Suppressor macrophage treated with lipopolysaccharide for 4 hours (primary cell): ENCODE results near the gene TMEM147.
A peak's percentile ranks its signal among the peaks of the same experiment; 100 is the strongest.

ENCODE experiments used
- DNase-seq: peaks from one replicate; pipeline ENCODE4 v3.0.0-alpha.2; 2020

TMEM147 gene

GRCh38 chr19:35549174-35549788, 3.9 kb downstream of the TMEM147 start:
- peak; percentile 85 for DNase-seq

- no peak for DNase-seq
These were observed 4.6 kb downstream of the TMEM147 start for GRCh38 chr19:35549879-35550523.

- no peak for DNase-seq
These were observed 5.8 kb downstream of the TMEM147 start for GRCh38 chr19:35551091-35551810.

GRCh38 chr19:35552534-35553384, 7.3 kb downstream of the TMEM147 start:
- DNase-seq, result no peak

DNA sequence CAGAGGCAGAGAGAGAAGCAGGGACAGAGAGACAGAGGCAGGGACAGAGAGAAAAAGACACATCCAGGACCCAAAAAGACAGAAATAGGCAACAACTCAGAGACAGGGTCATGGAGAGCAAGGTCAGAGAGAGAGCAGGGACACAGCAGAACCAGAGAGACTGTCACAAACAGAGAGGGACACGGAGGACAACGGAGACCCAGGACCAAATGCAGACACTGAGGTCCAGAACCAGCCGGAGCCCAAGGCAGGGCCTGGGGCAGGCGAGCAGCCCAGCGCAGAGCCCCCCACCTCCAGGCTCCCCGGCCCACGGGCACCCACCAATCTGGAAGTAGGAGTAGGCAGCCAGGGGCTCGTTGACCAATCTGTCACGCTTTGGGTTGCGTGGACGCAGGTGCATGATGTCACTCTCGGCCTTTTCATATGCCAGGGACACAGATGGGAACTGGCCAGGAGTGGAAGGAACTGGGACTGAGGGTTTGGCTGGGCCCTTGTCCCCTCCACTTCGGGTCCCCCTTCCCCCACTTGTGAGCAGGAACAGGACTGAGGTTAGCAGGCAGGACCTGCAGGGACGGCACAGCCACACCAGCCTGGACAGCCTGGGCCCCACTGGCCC, 8.1 kb downstream of the TMEM147 start:
- no peak for DNase-seq

GRCh38 chr19:35554076-35554475, 8.7 kb downstream of the TMEM147 start:
- DNase-seq, result no peak

GRCh38 chr19:35555301-35556005, 10.0 kb downstream of the TMEM147 start:
- no peak for DNase-seq

- DNase-seq, result no peak
These were observed 10.7 kb downstream of the TMEM147 start for GRCh38 chr19:35556025-35556590.

DNA sequence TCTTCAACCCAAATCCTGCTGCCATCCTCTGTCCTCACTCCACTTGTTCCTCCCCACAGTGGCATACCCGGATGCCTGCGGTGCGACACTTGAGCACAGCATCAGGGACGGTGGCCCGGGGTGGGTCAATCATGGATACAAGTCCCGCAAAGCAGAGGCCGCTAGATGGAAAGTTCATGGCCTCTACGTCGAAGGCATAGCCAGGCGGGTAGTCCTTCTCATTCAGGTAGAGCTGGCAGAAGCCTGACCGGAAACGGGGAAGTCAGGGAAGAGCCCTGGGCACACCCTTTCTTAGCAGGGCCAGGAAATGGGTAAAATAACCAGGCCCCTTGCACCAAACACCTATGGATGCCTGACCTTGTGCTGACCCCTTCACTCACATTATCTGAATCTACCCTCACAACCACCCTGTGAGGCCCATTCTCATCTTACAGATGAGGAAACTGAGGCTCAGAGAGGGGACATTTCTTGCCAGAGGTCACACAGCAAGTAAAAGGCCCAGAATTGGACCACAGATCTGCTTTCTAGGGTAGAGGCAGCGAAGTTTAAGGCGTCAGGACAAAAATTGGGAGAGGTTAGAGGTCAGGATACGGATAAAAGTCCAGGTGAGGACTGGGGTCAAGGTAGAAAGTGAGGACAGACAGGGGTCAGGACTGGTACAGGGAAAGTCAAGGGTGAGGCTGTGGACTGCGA, 11.6 kb downstream of the TMEM147 start:
- DNase-seq, result no peak

- peak; percentile 41 for DNase-seq
These were observed 12.3 kb downstream of the TMEM147 start for GRCh38 chr19:35557539-35558399.

DNA sequence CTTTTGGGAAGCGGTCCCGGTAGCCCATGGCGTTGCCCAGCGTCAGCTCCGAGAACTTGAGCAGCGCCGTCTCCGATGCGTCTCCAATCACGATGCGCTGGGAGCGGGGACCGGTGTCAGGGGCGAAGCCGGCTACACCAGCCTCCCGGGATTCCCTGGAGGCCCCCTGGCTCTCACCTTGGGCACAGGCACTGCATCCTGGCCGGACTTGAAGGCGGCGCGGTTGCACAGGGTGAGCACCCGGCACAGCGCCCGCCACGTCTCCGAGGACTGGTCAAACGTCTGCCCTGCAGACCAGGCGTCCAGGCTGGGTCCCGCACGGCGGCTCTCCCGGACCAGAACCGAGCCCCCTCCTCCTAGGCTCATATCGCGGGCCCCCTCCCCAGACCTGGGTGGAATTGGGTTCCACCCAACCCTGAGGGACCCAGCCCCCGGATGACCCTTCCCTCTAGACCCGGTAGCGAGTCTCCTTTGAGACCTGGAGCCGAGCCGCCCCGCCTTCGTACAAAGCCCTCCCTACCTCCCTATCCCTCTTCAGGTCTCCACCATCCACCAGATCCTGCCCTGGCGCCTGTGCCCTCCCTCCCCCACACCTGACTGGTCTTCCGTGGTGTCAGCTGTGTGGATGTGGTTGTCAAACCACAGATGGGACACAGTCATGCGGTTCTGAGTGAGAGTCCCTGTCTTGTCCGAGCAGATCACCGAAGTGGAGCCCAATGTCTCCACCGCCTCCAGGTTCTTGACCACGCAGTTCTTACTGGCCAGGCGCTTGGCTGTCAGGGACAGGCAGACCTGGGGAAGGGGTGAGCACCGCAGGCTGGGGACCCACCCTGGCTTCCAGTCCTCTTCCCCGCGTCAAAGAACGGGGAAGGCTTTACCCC, 13.2 kb downstream of the TMEM147 start:
- DNase-seq, result no peak

- no peak for DNase-seq
These were observed 13.8 kb downstream of the TMEM147 start for GRCh38 chr19:35559281-35559659.

DNA sequence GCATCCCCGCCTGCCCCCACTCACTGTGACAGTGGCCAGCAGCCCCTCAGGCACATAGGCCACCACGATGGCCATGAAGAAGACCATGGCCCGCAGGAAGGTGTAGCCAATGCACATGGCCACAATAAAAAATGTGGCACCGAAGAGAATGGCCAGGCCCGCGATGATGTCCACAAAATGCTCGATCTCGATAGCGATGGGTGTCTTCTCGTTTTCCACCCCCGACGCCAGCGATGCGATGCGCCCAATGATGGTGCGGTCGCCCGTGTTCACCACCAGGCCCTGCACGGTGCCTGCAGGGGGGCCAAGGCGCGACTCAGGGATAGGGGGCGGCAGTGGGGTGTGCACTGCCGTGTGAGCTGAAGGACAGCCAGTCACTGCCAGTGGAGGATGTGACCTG, 14.4 kb downstream of the TMEM147 start:
- DNase-seq, result no peak

DNA sequence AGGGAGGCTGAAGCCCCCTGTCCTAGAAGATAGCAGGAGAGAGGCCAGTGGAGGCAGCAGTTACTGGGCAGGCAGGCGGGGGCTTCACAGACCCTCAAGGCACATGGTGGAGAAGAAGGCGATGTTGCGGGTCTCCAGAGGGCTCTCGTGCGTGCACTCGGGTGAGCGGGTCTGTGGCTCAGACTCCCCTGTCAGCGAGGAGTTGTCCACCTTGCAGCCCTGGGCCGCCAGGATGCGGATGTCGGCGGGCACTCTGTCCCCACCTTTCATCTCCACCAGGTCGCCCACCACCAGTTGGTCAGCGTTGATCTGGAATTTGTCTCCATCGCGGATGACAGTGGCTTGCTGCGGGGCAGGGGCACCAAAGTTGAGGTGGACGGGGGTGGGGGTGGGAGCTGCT, 14.8 kb downstream of the TMEM147 start:
- no peak for DNase-seq

DNA sequence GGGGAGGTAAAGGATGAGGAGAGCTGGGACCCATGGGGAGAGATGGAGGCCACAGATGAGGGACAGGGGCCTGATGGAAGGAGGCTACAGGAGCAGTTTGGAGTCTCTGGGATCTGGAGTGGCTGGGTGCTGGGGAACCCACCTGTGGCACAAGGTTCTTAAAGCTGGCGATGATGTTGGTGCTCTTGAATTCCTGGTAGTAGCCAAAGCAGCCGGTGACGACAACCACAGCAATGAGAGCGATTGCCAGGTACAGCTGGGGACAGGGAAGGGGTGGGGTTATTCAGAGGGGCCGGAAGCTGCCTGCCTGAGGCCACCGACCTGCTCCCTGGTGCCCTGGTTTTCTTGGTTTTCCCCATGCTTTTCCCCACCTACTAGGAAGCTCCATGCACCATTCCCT, 15.3 kb downstream of the TMEM147 start:
- DNase-seq, result no peak

- DNase-seq, result no peak
These were observed 16.0 kb downstream of the TMEM147 start for GRCh38 chr19:35561436-35561835.

DNA sequence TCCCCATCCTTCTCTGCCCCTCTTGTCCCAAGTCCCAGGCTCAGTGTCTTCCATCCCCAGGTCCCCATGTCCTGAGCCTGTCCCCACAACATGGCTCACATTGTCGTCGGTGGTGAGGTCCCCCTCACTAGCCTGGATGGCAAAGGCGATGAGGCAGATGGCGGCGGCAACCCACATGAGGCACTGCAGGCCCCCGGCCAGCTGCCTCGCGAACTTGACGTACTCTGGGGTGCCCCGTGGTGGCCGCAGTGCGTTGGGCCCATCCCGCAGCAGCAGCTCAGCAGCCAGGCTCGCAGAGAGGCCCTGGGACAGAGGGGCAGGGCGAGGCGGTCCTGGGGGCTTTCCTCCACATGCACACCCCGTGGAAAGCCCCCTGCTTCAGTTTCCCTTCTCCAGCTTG, 16.9 kb downstream of the TMEM147 start:
- DNase-seq, result no peak

DNA sequence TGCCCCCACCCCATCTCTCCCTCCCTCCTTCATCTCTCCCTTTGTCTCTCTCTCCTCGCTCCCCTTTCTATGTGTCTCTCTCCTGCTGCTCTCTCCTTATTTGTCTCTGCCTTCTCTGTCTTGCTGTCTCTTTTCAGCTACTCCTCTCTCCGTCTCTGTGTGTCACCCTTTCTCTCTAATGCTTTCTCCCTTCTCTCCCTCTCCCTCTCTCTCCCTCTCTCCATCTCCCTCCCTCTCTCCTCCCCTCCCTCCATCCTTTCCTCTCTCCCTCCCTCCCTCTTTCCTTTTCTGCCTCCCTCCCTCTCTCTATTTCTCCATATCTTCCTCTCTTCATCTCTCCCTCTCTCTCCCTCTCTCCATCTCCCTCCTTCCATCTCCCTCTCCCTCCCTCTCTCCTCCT, 17.4 kb downstream of the TMEM147 start:
- no peak for DNase-seq

DNA sequence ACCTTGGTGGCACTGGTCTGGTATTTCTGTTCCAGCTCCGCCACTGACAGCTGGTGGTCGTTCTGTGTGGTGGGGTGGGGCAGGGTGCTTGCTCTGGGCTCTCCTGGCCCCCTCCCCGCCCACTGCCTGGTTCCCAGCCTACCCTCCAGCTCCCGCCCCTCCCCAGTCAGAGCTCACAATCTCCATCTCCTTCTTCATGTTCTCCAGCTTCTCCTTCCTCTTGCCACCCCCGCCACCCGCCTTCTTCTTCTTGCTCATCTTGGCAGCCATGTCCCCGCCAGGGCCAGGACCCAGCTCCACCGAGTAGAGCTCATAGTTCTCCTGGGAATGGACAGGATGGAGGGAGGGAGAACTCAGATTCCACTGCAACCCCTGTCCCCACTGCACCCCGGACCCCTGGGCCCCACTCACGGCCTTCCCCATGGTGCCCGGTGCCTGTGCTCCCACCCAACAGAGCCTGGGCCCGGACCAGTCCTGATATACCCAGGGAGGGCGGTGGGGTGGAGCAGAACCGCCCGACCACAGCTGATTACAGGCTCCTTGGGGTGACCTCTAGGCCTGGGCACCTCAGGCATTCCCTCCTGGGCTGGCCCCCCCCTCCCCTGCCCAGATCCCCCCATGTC, 17.9 kb downstream of the TMEM147 start, which contains the start of gene ATP4A:
Gene ATP4A (minus strand): TSS at position 452 of the 623 bp plus-strand sequence. CDS start 29 bp downstream, at position 423.
- no peak for DNase-seq
